ENCODE data around the gene IL17C.

Gene IL17C

GRCh38 chr16:88685156-88686061 lies 47.0 kb downstream of the IL17C start:
- H3K27ac ChIP-seq: no peak overlapping the region
- TF ChIP-seq, protein P1, sequence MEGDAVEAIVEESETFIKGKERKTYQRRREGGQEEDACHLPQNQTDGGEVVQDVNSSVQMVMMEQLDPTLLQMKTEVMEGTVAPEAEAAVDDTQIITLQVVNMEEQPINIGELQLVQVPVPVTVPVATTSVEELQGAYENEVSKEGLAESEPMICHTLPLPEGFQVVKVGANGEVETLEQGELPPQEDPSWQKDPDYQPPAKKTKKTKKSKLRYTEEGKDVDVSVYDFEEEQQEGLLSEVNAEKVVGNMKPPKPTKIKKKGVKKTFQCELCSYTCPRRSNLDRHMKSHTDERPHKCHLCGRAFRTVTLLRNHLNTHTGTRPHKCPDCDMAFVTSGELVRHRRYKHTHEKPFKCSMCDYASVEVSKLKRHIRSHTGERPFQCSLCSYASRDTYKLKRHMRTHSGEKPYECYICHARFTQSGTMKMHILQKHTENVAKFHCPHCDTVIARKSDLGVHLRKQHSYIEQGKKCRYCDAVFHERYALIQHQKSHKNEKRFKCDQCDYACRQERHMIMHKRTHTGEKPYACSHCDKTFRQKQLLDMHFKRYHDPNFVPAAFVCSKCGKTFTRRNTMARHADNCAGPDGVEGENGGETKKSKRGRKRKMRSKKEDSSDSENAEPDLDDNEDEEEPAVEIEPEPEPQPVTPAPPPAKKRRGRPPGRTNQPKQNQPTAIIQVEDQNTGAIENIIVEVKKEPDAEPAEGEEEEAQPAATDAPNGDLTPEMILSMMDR (IDR thresholded peaks at IDR 0.05): peak; percentile 47
- no peak for TF ChIP-seq ZFX (IDR thresholded peaks at IDR 0.05; ENCODE audit: borderline replicate concordance)

DNA sequence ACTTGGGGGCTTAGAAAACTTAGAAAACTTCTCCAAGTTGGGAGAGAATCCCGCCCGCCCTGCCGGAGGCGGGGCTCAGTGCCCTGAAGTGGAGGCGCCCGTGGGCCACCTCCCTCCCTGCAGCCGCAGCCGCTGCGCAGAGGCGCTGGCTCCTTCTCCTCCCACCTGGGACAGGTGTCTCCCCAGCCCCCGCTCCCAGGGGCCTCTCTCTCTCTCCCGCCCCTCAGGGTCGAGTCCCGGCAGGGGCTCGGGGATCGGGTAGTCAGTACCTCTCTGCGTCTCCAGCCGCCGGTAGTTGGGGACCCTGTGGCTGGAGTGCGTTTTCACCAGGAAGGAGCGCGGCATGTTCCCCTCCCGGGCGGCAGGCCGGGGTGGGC lies 47.7 kb downstream of the IL17C start:
- H3K27ac ChIP-seq: no peak overlapping the region

GRCh38 chr16:88686439-88687253 lies 48.3 kb downstream of the IL17C start, which contains the start of gene SNAI3:
TSS of gene SNAI3 (minus strand) at chr16:88686507. CDS start at chr16:88686406, 101 bp downstream.
- no peak for TF ChIP-seq ZFX (IDR thresholded peaks at IDR 0.05; ENCODE audit: borderline replicate concordance)
- TF ChIP-seq, protein P1 (IDR thresholded peaks at IDR 0.05): no peak
- H3K27ac ChIP-seq: peak within 1 kb of the TSS; percentile 71

More for the DNA sequence above, 47.7 kb downstream of the IL17C start:
- TF ChIP-seq, protein P1 (IDR thresholded peaks at IDR 0.05): no peak
- no peak for TF ChIP-seq ZFX (IDR thresholded peaks at IDR 0.05; ENCODE audit: borderline replicate concordance)

DNA sequence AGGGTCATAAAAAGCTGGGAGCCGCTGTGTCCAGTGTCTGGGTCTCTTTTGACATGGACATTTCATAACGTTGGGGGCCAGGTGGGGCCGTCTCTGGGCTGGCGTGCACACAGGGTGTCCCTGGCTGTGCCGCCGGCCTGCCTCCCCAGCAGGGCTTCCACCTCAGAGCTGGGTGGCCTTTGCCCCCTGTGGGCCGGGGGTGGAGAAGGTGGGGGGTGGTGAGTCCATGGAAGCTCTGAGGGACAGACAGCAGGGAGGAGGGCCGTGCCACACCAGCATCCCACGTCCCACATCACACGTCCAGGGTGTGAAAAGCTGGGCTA lies 48.8 kb downstream of the IL17C start:
- TF ChIP-seq, protein P1 (IDR thresholded peaks at IDR 0.05): no peak
- no peak for TF ChIP-seq ZFX (IDR thresholded peaks at IDR 0.05; ENCODE audit: borderline replicate concordance)
- peak overlapping the region; percentile 71 for H3K27ac ChIP-seq

- peak overlapping the region; percentile 71 for H3K27ac ChIP-seq
Measured at GRCh38 chr16:88687676-88688012, 49.3 kb downstream of the IL17C start.

GRCh38 chr16:88688013-88688778 lies 49.8 kb downstream of the IL17C start:
- peak overlapping the region; percentile 71 for H3K27ac ChIP-seq
- no peak for TF ChIP-seq ZFX (IDR thresholded peaks at IDR 0.05; ENCODE audit: borderline replicate concordance)
- TF ChIP-seq, protein P1 (IDR thresholded peaks at IDR 0.05): no peak

More at GRCh38 chr16:88687676-88688012, 49.3 kb downstream of the IL17C start:
- TF ChIP-seq, protein P1 (IDR thresholded peaks at IDR 0.05): no peak
- TF ChIP-seq ZFX (IDR thresholded peaks at IDR 0.05; ENCODE audit: borderline replicate concordance): no peak

Data from 22Rv1 (cell line).